ENCODE results near the gene COL9A3. TPM values are rescaled to one million over a fixed set of nuclear protein-coding genes. Genes with fewer than 3 reads are reported as not detected.
A peak's percentile ranks its signal among the peaks of the same experiment; 100 is the strongest.

The COL9A3 gene
- total RNA-seq, 1 donor: not detected

DNA sequence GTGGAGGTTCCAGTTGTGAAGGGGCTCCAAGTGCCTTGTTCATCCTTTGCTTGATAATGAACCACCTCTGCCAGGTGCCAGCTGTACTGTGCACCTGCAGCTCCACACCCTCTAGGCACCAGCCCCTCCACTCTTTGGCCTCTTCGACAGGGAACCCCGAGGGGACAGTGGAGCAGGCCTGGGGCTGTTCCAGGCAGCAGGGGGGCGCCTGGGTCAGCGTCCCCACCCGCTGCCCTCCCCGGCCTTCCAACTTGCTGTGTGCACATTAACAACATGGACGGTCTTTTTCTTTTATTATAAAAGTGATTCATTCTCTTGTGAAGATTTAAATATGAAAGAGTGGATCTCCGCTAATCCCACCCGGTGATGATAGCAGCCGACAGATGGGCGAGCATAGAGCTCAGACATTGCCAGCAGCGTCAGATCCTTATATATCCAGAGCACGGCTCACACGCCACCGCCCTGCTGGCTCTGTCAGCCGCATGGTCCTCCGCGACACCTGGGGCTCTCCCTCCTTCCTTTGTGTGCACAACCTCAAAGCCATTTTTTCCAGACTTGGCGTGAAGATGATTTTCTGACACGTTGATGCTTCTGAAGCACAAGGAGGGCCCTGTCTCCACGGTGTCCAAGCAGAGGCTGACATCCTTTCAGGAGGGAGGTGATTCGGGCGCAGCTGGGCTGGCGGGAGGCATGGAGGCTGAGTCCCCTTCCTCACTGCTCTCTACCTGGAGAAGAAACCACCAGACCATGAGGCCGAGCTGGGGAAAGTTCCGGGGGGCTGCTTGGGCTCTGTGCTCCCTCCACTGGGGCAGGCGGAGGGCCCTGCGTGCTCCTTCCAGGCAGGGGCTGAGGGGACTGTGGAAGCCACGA is 42.8 kb upstream of the COL9A3 start:
- H3K27ac ChIP-seq (ENCODE audit: low read depth, low read length): no peak overlapping the region
- H3K9me3 ChIP-seq (ENCODE audit: low read depth, low read length): no peaks in the 10 kb centered on the region
- H3K4me3 ChIP-seq (ENCODE audit: insufficient read depth, low read length): no peak overlapping the region
- TF ChIP-seq, protein P1, sequence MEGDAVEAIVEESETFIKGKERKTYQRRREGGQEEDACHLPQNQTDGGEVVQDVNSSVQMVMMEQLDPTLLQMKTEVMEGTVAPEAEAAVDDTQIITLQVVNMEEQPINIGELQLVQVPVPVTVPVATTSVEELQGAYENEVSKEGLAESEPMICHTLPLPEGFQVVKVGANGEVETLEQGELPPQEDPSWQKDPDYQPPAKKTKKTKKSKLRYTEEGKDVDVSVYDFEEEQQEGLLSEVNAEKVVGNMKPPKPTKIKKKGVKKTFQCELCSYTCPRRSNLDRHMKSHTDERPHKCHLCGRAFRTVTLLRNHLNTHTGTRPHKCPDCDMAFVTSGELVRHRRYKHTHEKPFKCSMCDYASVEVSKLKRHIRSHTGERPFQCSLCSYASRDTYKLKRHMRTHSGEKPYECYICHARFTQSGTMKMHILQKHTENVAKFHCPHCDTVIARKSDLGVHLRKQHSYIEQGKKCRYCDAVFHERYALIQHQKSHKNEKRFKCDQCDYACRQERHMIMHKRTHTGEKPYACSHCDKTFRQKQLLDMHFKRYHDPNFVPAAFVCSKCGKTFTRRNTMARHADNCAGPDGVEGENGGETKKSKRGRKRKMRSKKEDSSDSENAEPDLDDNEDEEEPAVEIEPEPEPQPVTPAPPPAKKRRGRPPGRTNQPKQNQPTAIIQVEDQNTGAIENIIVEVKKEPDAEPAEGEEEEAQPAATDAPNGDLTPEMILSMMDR (IDR thresholded peaks at IDR 0.05; ENCODE audit: extremely low read depth, low read depth, low read length): no peak
- H2AFZ ChIP-seq (ENCODE audit: low read length): no peak overlapping the region
- DNase-seq (ENCODE audit: insufficient read length, low spot score, missing footprints): peak; percentile 49
- no peaks in the 10 kb centered on the region for H3K79me2 ChIP-seq (ENCODE audit: insufficient read depth, low read length)
- no peaks in the 10 kb centered on the region for H3K36me3 ChIP-seq (ENCODE audit: insufficient read depth, low read length)
- H3K4me1 ChIP-seq (ENCODE audit: insufficient read depth, low read length): no peaks in the 10 kb centered on the region
- no peak overlapping the region for H3K4me2 ChIP-seq (ENCODE audit: insufficient read depth, low read length)
- peaks cover 3% of the 10 kb centered on the region for H3K27me3 ChIP-seq (ENCODE audit: insufficient read depth, low read length)
- no peaks in the 10 kb centered on the region for H4K20me1 ChIP-seq (ENCODE audit: insufficient read depth, low read length)

DNA sequence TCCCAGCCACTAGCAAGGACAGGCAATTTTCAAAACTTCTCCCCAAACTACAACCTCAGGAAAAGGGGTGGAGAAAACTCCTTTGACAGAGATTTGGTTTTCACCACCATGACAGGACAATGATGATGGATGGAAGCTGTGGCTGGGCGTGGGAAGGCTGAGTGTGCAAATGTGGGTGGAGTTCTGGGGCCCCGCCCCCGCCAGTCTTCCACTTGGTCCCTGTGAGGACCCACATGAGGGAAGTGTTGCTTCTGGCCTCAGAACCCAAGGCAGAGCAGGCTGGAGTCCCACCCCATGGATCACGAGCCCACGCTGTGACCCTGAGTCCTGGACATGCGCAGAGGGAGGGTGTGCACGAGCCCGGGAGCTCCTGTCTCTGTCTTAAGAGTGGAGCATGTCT is 42.1 kb upstream of the COL9A3 start:
- Histone ChIP-seq H3K9me3 (ENCODE audit: low read depth, low read length) (no peaks in the 10 kb centered on the region), H4K20me1 (ENCODE audit: insufficient read depth, low read length) (no peaks in the 10 kb centered on the region), H3K27me3 (ENCODE audit: insufficient read depth, low read length) (peaks cover 3% of the 10 kb centered on the region), H2AFZ (ENCODE audit: low read length) (no peak overlapping the region), H3K36me3 (ENCODE audit: insufficient read depth, low read length) (no peaks in the 10 kb centered on the region), H3K27ac (ENCODE audit: low read depth, low read length) (no peak overlapping the region), H3K79me2 (ENCODE audit: insufficient read depth, low read length) (no peaks in the 10 kb centered on the region), H3K4me2 (ENCODE audit: insufficient read depth, low read length) (no peak overlapping the region), H3K4me3 (ENCODE audit: insufficient read depth, low read length) (no peak overlapping the region), H3K4me1 (ENCODE audit: insufficient read depth, low read length) (no peaks in the 10 kb centered on the region)
- TF ChIP-seq, protein P1 (IDR thresholded peaks at IDR 0.05; ENCODE audit: extremely low read depth, low read depth, low read length): no peak
- DNase-seq (ENCODE audit: insufficient read length, low spot score, missing footprints): no peak

DNA sequence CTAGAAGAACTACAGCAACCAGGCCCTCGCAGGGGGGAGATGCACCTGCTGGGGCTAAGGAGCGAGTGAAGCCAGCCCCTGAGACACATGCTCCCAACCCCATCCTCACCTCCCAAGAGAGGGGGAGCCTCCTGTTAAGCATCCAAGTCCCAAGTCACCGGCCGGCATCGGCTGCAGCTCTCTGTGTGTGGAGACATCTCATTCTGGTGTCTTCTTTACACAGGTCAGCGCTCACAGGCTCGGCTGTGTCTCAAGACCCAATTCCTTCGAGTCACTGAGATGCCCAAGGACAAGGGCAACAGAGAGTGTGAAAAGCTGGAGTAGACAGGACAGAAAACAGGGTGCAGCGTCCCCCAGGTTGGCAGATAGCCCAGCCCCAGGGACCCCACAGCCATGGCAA is 41.6 kb upstream of the COL9A3 start:
- no peaks in the 10 kb centered on the region for H3K36me3 ChIP-seq (ENCODE audit: insufficient read depth, low read length)
- H3K27ac ChIP-seq (ENCODE audit: low read depth, low read length): no peak overlapping the region
- TF ChIP-seq, protein P1 (IDR thresholded peaks at IDR 0.05; ENCODE audit: extremely low read depth, low read depth, low read length): no peak
- H3K27me3 ChIP-seq (ENCODE audit: insufficient read depth, low read length): peaks cover 3% of the 10 kb centered on the region
- H3K9me3 ChIP-seq (ENCODE audit: low read depth, low read length): no peaks in the 10 kb centered on the region
- H3K4me1 ChIP-seq (ENCODE audit: insufficient read depth, low read length): no peaks in the 10 kb centered on the region
- no peaks in the 10 kb centered on the region for H4K20me1 ChIP-seq (ENCODE audit: insufficient read depth, low read length)
- no peak overlapping the region for H2AFZ ChIP-seq (ENCODE audit: low read length)
- DNase-seq (ENCODE audit: insufficient read length, low spot score, missing footprints): no peak
- no peaks in the 10 kb centered on the region for H3K79me2 ChIP-seq (ENCODE audit: insufficient read depth, low read length)
- H3K4me2 ChIP-seq (ENCODE audit: insufficient read depth, low read length): no peak overlapping the region
- no peak overlapping the region for H3K4me3 ChIP-seq (ENCODE audit: insufficient read depth, low read length)

DNA sequence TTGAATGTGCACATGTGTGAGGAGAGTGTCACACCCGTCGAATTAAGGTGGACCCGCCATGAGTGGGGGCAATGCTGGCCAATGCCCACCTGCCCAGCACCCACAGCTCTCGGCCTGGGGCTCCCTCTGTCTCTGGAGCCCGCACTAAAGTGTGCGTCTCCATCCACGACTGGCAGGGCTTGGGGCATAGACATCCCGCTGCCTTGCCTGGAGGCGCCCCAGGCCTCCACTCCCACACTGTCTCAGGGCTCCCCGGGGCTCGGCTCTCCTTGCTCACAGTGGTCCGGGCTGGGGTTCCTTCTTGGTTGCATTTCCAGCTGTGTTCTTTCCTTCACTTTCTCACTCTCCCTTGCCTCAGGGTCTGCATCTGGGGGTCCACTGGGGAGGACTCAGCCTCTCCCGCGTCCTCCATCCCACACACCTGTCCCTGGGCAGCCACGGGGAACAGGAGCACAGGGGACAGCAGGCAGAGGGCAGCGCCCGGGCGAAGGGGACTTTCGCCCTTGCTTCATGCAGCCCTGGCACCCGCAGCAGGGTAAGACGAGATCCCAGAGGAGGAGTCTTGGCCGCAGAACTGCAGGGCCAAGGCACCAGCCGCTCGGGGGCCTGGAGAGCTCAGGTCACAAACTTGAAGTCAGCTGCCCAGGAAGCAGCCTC is 40.7 kb upstream of the COL9A3 start:
- H3K4me2 ChIP-seq (ENCODE audit: insufficient read depth, low read length): no peak overlapping the region
- no peaks in the 10 kb centered on the region for H3K9me3 ChIP-seq (ENCODE audit: low read depth, low read length)
- no peaks in the 10 kb centered on the region for H3K4me1 ChIP-seq (ENCODE audit: insufficient read depth, low read length)
- no peaks in the 10 kb centered on the region for H3K79me2 ChIP-seq (ENCODE audit: insufficient read depth, low read length)
- H3K27ac ChIP-seq (ENCODE audit: low read depth, low read length): no peak overlapping the region
- H3K36me3 ChIP-seq (ENCODE audit: insufficient read depth, low read length): no peaks in the 10 kb centered on the region
- no peak for DNase-seq (ENCODE audit: insufficient read length, low spot score, missing footprints)
- TF ChIP-seq, protein P1 (IDR thresholded peaks at IDR 0.05; ENCODE audit: extremely low read depth, low read depth, low read length): no peak
- H4K20me1 ChIP-seq (ENCODE audit: insufficient read depth, low read length): no peaks in the 10 kb centered on the region
- H2AFZ ChIP-seq (ENCODE audit: low read length): no peak overlapping the region
- peaks cover 6% of the 10 kb centered on the region for H3K27me3 ChIP-seq (ENCODE audit: insufficient read depth, low read length)
- no peak overlapping the region for H3K4me3 ChIP-seq (ENCODE audit: insufficient read depth, low read length)
